Adrenal gland (tissue), 5 donors: ENCODE data around the gene NFIB.

Source experiments
- CTCF ChIP-seq, 6 experiments: fragments of 450-650 bp in 4 of 6; fragments of 200-600 bp in 2 of 6; sonication (generic) in 1 of 6; IDR thresholded peaks; 1 replicate in 5 of 6; 2 replicates in 1 of 6; pipeline versions ENCODE4 v1.5.1 to v1.8.0; 2016 to 2021; ENCODE audit warnings: antibody characterized with exemption in 6 of 6, mild to moderate bottlenecking in 2 of 6, moderate library complexity in 1 of 6
- POLR2A ChIP-seq, 2 donors: fragments of 450-650 bp; IDR thresholded peaks; one replicate each; pipeline ENCODE4 v1.6.1; 2017; ENCODE audit warnings: antibody characterized with exemption in 2 of 2, mild to moderate bottlenecking in 2 of 2, moderate library complexity in 1 of 2
- donor health status: DM: no; HTN: no; CAD: no.

- no peak for TF ChIP-seq POLR2A (IDR thresholded peaks at IDR 0.05)
- TF ChIP-seq CTCF (IDR thresholded peaks at IDR 0.05): no peak
Measured at GRCh38 chr9:14095277-14095676, 218.7 kb downstream of the NFIB start.
